Endodermal cell (in vitro differentiated cells): ENCODE measurements around the gene KRTAP4-11. TPM values are rescaled to one million over a fixed set of nuclear protein-coding genes. Genes with fewer than 3 reads are reported as not detected.
"Not testable (repeated sequence)": the region's sequence is repeated elsewhere in the genome, so short reads cannot be mapped to it uniquely, and the experiment has no call there.

Experiments
- DNase-seq: peaks from one replicate; pipeline ENCODE4 v3.0.0-alpha.2; 2017
- H3K27ac ChIP-seq: 2 replicates; pipeline ENCODE4 v1.5.1; 2013; ENCODE audit warnings: mild to moderate bottlenecking, low read depth, low read length, moderate library complexity
- H3K27me3 ChIP-seq: 2 replicates; pipeline ENCODE4 v1.6.1; 2013; ENCODE audit warnings: mild to moderate bottlenecking, low read length, moderate library complexity; ENCODE audit not compliant: insufficient read depth, control insufficient read depth, poor library complexity, severe bottlenecking
- H3K36me3 ChIP-seq: 2 replicates; pipeline ENCODE4 v1.7.0; 2013; ENCODE audit warnings: mild to moderate bottlenecking, low read length, moderate library complexity; ENCODE audit not compliant: control insufficient read depth, insufficient read depth
- H3K4me1 ChIP-seq: one replicate; pipeline ENCODE4 v1.7.0; 2013; ENCODE audit warnings: low read length; ENCODE audit not compliant: control insufficient read depth, insufficient read depth
- H3K4me3 ChIP-seq: 2 replicates; pipeline ENCODE4 v1.5.1; 2013; ENCODE audit warnings: mild to moderate bottlenecking, low read length, moderate library complexity
- H3K9ac ChIP-seq: 2 replicates; pipeline ENCODE4 v1.6.1; 2013; ENCODE audit warnings: mild to moderate bottlenecking, low read length, moderate library complexity; ENCODE audit not compliant: poor library complexity, severe bottlenecking; ENCODE audit errors: extremely low read depth
- H3K9me3 ChIP-seq: 2 replicates; pipeline ENCODE4 v1.6.1; 2013; ENCODE audit warnings: mild to moderate bottlenecking, low read length, moderate library complexity; ENCODE audit not compliant: control insufficient read depth
- H3K27ac Mint-ChIP-seq: 2 replicates; pipeline ENCODE4 v1.8.0; 2020; ENCODE audit warnings: mixed read lengths
- H3K27me3 Mint-ChIP-seq: 2 replicates; pipeline ENCODE4 v1.8.0; 2021; ENCODE audit warnings: mild to moderate bottlenecking, mixed read lengths; ENCODE audit not compliant: insufficient read depth
- H3K36me3 Mint-ChIP-seq: 2 replicates; pipeline ENCODE4 v1.8.0; 2020; ENCODE audit warnings: low read depth, mixed read lengths
- H3K4me1 Mint-ChIP-seq: 2 replicates; pipeline ENCODE4 v1.8.0; 2020; ENCODE audit warnings: mixed read lengths
- H3K4me3 Mint-ChIP-seq: 2 replicates; pipeline ENCODE4 v1.8.0; 2020; ENCODE audit warnings: mild to moderate bottlenecking, moderate library complexity, mixed read lengths
- H3K9me3 Mint-ChIP-seq: 2 replicates; pipeline ENCODE4 v1.8.0; 2020; ENCODE audit warnings: mild to moderate bottlenecking, mixed read lengths
- WGBS, 2 experiments: methylation state at CpG; one replicate each; pipeline versions ENCODE4 v1.1.5 to v1.1.7; 2013; ENCODE audit warnings: missing lambda C conversion rate in 2 of 2, mixed read lengths in 1 of 2; ENCODE audit not compliant: insufficient coverage in 1 of 2, insufficient read length in 1 of 2; 5-methylcytosine and 5-hydroxymethylcytosine counted together
- total RNA-seq, 2 donors: library from RNA; stranded (reverse); fragmentation: NEBNext Ultra II Directional in 1 of 2; extraction: Animal tissue kit (Norgen Biotek cat#: 25700) in 1 of 2; gene quantifications; 2 replicates in 1 of 2; 3 replicates in 1 of 2; pipeline ENCODE4 v1.2.1, GENCODE V29; 2021
- TF ChIP-seq, protein P1 (sequence below): fragments of 200-600 bp; sonication (generic); conservative IDR thresholded peaks from 2 replicates; pipeline ENCODE4 v1.5.0; 2021; ENCODE audit warnings: antibody characterized with exemption, mild to moderate bottlenecking

Gene KRTAP4-11
- total RNA-seq, 2 donors from 2014 or later: not detected

DNA sequence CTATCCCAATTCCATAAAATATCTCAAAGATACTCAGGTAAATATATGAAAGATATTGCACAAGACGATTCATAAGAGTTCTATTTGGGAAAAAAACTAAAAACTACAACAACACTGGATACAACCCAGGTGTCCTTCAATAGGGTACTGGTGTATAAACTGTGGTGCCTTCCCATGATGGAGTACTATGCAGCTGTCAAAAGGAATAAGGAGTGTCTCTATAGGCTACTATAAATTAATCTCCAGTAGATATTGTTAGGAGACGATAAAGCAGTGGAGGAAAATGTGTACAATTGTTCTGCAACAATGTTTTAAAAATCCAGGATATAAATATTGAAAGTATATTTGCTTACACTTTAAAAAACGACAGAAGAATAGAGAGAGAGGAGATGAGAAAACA is 8.2 kb upstream of the KRTAP4-11 start:
- no peaks in the 10 kb centered on the region for H3K27me3 ChIP-seq
- no peaks in the 10 kb centered on the region for H3K4me1 ChIP-seq
- H3K4me3 ChIP-seq: no peak overlapping the region
- Mint-ChIP-seq H3K9me3 (peaks cover 4% of the 10 kb centered on the region), H3K4me1 (no peaks in the 10 kb centered on the region), H3K4me3 (no peak overlapping the region), H3K27me3 (no peaks in the 10 kb centered on the region), H3K27ac (no peak overlapping the region), H3K36me3 (no peaks in the 10 kb centered on the region)
- DNase-seq: no peak
- no peak overlapping the region for H3K9ac ChIP-seq
- TF ChIP-seq, protein P1, sequence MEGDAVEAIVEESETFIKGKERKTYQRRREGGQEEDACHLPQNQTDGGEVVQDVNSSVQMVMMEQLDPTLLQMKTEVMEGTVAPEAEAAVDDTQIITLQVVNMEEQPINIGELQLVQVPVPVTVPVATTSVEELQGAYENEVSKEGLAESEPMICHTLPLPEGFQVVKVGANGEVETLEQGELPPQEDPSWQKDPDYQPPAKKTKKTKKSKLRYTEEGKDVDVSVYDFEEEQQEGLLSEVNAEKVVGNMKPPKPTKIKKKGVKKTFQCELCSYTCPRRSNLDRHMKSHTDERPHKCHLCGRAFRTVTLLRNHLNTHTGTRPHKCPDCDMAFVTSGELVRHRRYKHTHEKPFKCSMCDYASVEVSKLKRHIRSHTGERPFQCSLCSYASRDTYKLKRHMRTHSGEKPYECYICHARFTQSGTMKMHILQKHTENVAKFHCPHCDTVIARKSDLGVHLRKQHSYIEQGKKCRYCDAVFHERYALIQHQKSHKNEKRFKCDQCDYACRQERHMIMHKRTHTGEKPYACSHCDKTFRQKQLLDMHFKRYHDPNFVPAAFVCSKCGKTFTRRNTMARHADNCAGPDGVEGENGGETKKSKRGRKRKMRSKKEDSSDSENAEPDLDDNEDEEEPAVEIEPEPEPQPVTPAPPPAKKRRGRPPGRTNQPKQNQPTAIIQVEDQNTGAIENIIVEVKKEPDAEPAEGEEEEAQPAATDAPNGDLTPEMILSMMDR: no peak
- H3K36me3 ChIP-seq: no peaks in the 10 kb centered on the region
- no peak overlapping the region for H3K27ac ChIP-seq
- H3K9me3 ChIP-seq: peaks cover 4% of the 10 kb centered on the region
- 96% methylated on average over 3 of the region's 3 CpGs; no CpG with 5 or more reads in 1 of the 2 experiments for WGBS, 2 experiments

DNA sequence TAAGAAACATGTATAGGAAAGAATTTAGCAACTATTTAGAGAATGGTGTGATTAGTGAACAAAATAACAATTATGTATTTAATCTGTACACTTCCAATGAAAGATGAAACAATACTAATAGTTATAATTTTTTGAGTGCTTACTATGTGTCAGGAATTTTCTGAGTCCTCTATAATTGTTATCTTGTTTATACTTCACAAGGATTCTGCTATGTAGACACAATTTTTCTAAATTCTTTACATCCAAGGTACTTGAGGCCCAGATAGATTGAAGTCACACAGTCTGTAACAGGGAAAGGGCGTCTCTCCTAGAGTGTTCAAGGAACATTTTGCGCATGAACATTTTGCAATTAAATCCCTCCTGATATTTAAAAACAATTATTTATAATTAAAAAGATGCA is 6.9 kb upstream of the KRTAP4-11 start:
- Mint-ChIP-seq H3K4me3 (no peak overlapping the region), H3K27me3 (no peaks in the 10 kb centered on the region), H3K27ac (no peak overlapping the region), H3K9me3 (peaks cover 4% of the 10 kb centered on the region), H3K4me1 (no peaks in the 10 kb centered on the region), H3K36me3 (no peaks in the 10 kb centered on the region)
- H3K9me3 ChIP-seq: peaks cover 4% of the 10 kb centered on the region
- 100% methylated on average over 1 of the region's 2 CpGs; no CpG with 5 or more reads in 1 of the 2 experiments for WGBS, 2 experiments
- no peaks in the 10 kb centered on the region for H3K36me3 ChIP-seq
- H3K4me1 ChIP-seq: no peaks in the 10 kb centered on the region
- no peak overlapping the region for H3K4me3 ChIP-seq
- no peak for DNase-seq
- H3K27me3 ChIP-seq: no peaks in the 10 kb centered on the region
- no peak overlapping the region for H3K9ac ChIP-seq
- TF ChIP-seq, protein P1: no peak
- H3K27ac ChIP-seq: no peak overlapping the region

DNA sequence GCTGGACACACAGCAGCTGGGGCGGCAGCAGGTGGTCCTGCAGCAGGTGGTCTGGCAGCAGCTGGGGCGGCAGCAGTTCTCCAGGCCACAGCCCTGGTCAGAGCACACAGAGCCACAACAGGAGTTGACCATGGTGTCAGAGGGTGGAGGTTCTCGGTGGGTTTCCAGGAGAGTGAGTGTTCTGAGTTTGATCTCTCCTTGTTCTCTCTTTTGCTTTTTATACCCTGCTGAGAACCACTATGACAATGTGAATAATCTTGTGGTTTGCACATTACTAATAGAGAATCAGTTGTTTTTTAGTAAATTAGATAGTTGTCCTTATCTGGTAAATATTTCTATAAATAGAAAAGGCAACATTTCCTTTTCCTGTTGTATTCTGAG is 5.8 kb upstream of the KRTAP4-11 start, which contains the start of gene KRTAP4-12:
Gene KRTAP4-12, minus strand, starts transcription at position 192 of the 381 bp plus-strand sequence. Its CDS starts 60 bp downstream, at position 132.
- H3K9me3 ChIP-seq, H3K4me3 ChIP-seq: not testable (repeated sequence)
- WGBS, 2 experiments: 75 to 78% methylated on average over 1 to 3 of the region's 3 CpGs

DNA sequence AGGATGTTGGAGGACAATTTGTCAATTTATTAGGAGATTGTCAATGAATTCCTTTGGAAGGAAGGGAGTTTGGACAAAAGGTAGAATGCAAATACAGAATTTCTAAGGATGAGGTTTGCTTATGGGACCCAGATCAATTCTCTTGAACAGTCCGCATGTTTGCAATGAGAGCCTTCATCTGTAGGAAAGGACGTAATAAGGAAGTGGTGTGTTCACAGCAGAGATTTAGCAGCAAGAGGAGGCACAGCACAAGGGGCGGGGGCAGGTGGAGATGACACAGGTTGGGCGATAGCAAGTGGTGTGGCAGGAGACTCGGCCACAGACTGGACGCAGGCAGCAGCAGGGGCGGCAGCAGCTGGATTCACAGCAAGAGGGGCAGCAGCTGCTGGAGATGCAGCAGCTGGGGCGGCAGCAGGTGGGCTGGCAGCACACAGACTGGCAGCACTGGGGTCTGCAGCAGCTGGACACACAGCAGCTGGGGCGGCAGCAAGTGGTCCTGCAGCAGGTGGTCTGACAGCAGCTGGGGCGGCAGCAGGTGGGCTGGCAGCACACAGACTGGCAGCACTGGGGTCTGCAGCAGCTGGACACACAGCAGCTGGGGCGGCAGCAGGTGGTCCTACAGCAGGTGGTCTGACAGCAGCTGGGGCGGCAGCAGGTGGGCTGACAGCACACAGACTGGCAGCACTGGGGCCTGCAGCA is 5.3 kb upstream of the KRTAP4-11 start:
- H3K36me3 Mint-ChIP-seq, H3K27ac Mint-ChIP-seq, H3K4me3 Mint-ChIP-seq, H3K9me3 Mint-ChIP-seq, H3K27me3 Mint-ChIP-seq, H3K4me3 ChIP-seq, H3K9ac ChIP-seq, H3K27me3 ChIP-seq, DNase-seq, H3K36me3 ChIP-seq, H3K27ac ChIP-seq, H3K4me1 Mint-ChIP-seq, H3K9me3 ChIP-seq, H3K4me1 ChIP-seq: not testable (repeated sequence)
- WGBS, 2 experiments: 83 to 87% methylated on average over 8 to 12 of the region's 12 CpGs

More for the DNA sequence above, 5.8 kb upstream of the KRTAP4-11 start, which contains the start of gene KRTAP4-12:
- H3K9ac ChIP-seq, H3K27me3 ChIP-seq, H3K27me3 Mint-ChIP-seq, H3K9me3 Mint-ChIP-seq, H3K27ac ChIP-seq, H3K36me3 ChIP-seq, H3K27ac Mint-ChIP-seq, H3K4me1 ChIP-seq, DNase-seq, H3K4me3 Mint-ChIP-seq, H3K4me1 Mint-ChIP-seq, H3K36me3 Mint-ChIP-seq: not testable (repeated sequence)
